Measurements from ENCODE around the gene CBARP.
"Not testable (repeated sequence)": the region's sequence is repeated elsewhere in the genome, so short reads cannot be mapped to it uniquely, and the experiment has no call there.

CBARP gene

DNA sequence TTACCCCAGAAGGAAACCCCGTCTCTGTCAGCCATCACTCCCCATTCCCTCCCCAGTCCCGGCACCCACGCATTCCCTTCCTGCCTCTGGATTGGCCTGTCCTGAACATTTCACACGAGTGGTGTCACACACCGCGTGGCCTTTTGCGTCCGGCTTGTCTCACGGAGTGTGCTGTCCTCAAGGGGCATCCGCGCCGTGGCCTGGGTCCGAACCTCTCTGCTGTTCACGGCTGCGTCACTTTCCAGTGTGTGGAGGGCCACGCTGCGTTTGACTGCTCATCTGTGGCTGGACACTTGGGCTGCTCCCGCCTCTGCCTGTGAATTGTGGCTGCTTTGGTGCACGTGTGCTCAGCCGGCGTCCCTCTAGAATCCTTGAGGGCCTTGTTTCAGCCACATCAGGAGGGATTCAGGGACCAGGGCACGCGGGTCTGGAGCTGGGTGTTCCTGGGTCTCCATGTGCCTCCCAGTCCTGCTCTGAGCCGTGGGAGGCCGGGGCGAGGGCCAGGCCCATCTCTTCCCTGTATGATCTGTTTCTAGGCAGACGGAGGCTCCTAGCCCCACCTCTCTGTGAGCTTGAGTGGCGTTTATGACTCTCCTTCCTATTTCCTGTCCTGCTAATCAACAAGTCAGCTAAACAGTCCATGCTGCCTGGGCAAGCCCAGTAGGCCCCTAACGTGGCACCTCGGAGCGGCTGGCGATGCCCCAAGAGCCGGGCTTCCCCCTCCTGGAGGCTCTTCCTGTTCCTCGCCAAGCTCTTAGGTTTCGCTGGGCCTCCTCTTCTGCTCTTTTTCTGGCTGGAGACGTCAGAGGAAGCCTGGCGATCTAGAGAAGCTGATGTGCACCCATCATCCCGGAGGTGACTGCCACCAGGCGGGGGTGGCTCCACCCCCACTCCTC lies 24.2 kb downstream of the CBARP start:
- peak; percentile 33 for DNase-seq (ENCODE audit: low read depth)

DNA sequence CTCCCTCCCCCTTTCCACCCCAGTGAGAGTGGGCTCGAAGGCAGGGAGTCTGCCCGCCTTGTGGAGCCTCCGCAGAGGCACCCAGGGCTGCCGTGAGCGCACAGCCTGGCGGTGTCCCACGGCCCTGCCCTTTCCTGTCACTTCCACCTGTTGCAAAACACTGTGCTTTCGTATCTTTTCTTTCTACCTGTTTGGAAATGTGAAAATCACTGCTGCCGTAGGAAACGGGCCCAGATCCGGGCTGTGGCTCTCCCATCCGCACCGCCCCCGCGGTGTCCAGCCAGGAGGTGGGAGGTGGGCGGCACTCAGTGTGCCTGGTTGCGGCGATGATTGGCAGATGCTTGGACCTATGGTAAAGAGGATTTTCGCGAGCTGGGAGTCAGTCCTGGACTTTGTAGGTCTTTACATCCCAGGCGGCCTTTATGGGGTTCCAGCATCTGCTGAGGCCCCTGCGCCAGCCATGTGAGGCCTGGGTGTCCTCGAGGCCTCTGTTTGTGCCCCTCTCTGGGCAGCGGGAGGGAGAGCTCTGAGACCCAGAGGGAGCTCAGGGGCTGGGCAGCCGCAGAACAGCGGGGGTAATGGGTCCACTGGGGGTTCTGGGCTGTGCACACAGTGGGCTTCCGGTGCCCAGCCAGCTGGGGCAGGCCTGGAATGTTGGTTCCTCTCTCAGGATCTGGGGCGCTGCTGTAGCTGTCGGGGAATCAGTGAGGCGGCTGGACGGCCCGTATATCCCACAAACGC lies 26.1 kb downstream of the CBARP start:
- DNase-seq (ENCODE audit: low read depth), result no peak

DNA sequence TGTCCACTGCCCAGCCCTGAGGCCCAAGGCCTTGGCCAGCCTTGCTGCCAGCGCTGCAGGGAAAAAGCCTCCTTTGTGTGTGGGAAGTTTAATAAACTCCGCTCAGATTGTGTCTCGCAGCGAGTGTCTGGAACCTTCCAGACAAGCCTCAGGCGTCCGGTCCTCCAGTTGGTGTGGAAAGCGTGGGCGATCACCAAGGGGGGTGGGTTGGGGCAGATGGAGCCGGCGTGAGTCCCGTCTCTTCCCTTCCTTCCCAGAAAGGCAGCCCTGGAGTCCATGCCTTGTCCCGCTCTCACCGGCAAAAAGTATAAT lies 27.6 kb downstream of the CBARP start:
- no peak for DNase-seq (ENCODE audit: low read depth)

DNA sequence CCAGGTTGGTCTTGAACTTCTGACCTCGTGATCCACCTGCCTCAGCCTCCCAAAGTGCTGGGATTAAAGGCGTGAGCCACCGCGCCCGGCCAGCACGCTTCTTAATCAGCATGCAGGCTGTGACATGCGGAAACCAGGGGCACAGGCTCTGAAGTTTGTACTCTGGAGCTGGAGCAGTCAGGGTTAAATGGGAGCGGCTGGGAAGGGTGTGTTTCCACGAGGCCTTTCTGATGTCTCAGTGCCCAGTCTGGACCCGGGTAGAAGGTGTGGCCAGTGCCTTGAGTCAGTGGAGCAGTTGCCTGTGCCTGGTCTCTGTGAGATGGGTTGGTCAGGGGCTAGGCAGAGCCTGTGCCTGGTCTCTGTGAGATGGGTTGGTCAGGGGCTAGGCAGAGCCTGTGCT lies 29.0 kb downstream of the CBARP start:
- DNase-seq (ENCODE audit: low read depth), result not testable (repeated sequence)

GRCh38 chr19:1206864-1207450 lies 30.8 kb downstream of the CBARP start:
- no peak for DNase-seq (ENCODE audit: low read depth)

DNA sequence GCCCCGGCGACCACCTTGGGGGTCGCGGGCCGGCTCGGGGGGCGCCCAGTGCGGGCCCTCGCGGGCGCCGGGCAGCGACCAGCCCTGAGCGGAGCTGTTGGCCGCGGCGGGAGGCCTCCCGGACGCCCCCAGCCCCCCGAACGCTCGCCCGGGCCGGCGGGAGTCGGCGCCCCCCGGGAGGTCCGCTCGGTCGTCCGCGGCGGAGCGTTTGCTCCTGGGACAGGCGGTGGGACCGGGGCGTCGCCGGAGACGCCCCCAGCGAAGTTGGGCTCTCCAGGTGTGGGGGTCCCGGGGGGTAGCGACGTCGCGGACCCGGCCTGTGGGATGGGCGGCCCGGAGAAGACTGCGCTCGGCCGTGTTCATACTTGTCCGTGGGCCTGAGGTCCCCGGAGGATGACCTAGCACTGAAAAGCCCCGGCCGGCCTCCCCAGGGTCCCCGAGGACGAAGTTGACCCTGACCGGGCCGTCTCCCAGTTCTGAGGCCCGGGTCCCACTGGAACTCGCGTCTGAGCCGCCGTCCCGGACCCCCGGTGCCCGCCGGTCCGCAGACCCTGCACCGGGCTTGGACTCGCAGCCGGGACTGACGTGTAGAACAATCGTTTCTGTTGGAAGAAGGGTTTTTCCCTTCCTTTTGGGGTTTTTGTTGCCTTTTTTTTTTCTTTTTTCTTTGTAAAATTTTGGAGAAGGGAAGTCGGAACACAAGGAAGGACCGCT lies 31.5 kb downstream of the CBARP start:
- no peak for DNase-seq (ENCODE audit: low read depth)

DNA sequence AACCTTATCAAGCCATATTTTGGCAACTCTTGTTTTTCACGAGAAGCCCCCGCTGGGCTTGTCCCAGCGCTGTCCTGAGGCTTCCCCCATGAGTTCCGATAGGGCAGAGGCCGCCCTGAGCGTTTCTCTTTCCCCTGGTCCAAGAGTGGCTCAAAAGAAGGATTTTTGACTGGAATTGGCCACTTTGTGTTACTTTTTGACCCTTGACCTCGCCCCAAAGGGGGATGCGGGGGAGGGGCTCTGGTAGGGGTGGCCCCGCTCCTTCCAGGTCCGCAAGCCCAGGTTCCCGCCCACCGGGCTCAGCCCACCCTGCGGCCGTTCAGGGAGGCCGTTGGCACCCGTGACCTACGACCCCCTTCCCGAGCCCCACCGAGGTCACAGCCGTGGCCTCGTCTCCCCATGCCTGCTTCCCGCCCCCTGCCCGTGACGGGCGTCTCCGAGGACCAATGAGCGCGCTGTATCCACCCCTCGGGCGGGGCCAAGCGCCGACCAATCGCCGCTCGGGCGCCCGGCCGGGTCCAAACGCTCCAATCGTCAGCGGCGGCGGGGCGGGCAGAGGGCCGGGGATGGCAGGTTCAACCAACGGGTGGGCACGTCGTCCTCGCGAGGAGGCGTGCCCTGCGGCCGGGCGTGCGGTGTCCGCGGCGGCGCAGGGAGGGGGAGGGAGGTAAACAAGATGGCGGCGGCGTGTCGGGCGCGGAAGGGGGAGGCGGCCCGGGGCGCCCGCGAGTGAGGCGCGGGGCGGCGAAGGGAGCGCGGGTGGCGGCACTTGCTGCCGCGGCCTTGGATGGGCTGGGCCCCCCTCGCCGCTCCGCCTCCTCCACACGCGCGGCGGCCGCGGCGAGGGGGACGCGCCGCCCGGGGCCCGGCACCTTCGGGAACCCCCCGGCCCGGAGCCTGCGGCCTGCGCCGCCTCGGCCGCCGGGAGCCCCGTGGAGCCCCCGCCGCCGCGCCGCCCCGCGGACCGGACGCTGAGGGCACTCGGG lies 32.4 kb downstream of the CBARP start, which contains the start of gene STK11:
Gene STK11 (plus strand): TSS at position 665 of the 986 bp plus-strand sequence. CDS start 1,136 bp downstream, outside the sequence.
- peak; percentile 99 for DNase-seq (ENCODE audit: low read depth)

GRCh38 chr19:1200614-1201013 lies 37.2 kb downstream of the CBARP start:
- not testable (repeated sequence) for DNase-seq (ENCODE audit: low read depth)

DNA sequence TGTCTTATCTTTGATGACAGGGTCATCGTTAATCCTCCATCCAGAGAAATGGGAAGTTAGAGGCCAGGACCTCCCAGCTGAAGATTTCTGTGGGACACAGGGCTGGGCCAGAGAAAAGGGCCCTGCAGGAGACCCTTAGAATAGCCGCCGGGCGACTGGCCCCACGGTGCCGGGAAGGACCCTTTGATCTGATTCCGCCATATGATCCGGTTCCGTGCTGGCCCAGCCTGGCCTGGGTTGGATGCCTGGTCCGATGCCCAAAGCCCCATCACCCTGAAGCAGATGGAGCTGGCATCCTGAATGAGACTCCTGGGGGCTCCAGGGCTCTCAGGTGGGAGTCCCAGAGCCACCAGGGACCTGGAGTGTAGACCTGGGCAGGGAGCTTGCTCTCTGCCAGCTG lies 38.3 kb downstream of the CBARP start:
- DNase-seq (ENCODE audit: low read depth), result no peak

DNA sequence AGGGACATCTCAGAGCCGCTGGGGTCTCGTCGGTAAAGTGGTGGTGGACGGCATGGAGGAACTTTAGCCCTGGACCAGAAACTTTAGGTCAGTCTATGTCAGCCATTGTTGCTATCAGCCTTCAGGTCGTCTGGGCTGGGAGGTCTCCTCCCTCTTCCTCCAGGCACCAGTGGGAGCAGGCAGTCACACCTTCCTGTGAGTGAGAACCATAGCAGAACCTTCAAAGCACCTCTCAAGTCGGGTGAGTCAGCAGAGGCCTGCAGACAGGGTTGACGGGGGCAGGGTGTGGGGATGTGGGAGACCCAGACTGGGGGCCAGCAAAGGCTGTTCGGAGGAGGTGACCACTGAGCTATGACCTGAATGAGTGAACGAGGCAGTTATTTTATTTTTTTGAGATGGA lies 48.4 kb downstream of the CBARP start:
- DNase-seq (ENCODE audit: low read depth), result peak; percentile 38

DNA sequence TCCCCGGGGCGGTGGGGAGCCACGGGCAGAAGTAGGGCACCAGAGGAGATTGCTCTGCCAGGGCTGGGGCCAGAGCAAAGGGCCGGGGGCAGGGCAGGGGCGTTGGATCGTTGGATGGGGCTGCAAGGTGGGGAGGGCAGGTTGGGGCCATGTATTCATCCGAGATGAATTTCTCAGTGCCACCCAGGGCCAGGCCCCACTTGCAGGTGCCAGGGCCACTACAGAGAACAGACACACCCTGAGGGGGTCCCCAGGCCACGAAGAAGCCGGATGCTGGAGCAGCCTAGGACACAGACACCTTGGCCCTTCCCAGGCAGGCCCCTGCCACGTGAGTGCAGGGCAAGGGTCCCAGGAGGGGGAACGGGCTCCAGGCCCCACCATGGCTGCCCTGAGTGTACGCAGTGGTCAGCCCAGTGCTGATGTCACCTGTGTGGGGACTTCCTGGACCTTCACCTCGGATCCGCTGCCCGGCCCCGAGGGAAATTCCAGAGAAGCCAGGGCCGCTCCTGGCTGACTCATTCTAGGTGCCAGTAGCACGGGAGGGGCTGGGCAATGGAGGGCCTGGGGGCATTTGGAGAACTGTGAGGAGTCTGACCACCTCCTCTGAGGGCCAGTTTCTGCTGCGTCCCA lies 54.1 kb downstream of the CBARP start:
- no peak for DNase-seq (ENCODE audit: low read depth)

GRCh38 chr19:1182727-1183126 lies 55.1 kb downstream of the CBARP start:
- no peak for DNase-seq (ENCODE audit: low read depth)

DNA sequence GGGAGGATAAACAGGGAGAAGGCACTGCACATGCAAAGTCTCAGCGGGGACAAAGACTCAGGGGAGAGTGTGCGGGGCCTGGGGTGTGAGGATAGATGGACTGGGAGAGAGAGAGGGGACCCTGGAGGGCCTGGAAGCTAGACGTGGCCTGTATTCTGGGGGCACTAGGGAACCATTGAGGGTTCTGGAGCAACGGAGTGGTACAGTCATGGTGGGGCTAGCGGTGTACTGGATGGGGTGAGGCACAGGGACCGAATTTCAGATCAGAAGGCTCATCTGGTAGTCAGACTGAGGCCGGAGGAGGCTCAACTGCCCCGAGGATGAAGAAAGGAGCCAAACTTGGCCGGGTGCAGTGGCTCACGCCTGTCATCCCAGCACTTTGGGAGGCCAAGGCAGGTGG lies 55.7 kb downstream of the CBARP start:
- DNase-seq (ENCODE audit: low read depth), result no peak

GRCh38 chr19:1181606-1182005 lies 56.2 kb downstream of the CBARP start:
- DNase-seq (ENCODE audit: low read depth), result no peak
